Muscle of leg (tissue), 11 donors: ENCODE results near the gene ST8SIA2. TPM values are rescaled to one million over a fixed set of nuclear protein-coding genes. Genes with fewer than 3 reads are reported as not detected.
"Not testable (repeated sequence)": the region's sequence is repeated elsewhere in the genome, so short reads cannot be mapped to it uniquely, and the experiment has no call there.

Experiments used
- DNase-seq: peaks from one replicate; pipeline ENCODE4 v3.0.0; 2013
- H3K27ac ChIP-seq: one replicate; pipeline ENCODE4 v1.5.1; 2013; ENCODE audit warnings: mild to moderate bottlenecking, low read length, control low read depth
- H3K27me3 ChIP-seq: one replicate; pipeline ENCODE4 v1.6.1; 2013; ENCODE audit warnings: low read length; ENCODE audit not compliant: control insufficient read depth, insufficient read depth
- H3K36me3 ChIP-seq: one replicate; pipeline ENCODE4 v1.6.1; 2013; ENCODE audit warnings: low read length; ENCODE audit not compliant: control insufficient read depth, insufficient read depth
- H3K4me1 ChIP-seq: one replicate; pipeline ENCODE4 v1.6.1; 2013; ENCODE audit warnings: low read length; ENCODE audit not compliant: control insufficient read depth, insufficient read depth
- H3K4me3 ChIP-seq: one replicate; pipeline ENCODE4 v1.5.1; 2013; ENCODE audit warnings: low read length, control low read depth
- H3K9me3 ChIP-seq: replicated peaks from 2 replicates; pipeline ENCODE4 v1.6.1; 2013; ENCODE audit warnings: low read depth, low read length; ENCODE audit not compliant: control insufficient read depth
- WGBS: methylation state at CpG from one replicate; pipeline ENCODE4 v1.1.5; 2013; ENCODE audit warnings: missing lambda C conversion rate; ENCODE audit not compliant: insufficient coverage; 5-methylcytosine and 5-hydroxymethylcytosine counted together
- polyA plus RNA-seq, 8 donors: library from polyadenylated mRNA; unstranded; fragments of 120-200 nt; gene quantifications; one replicate each; pipeline versions ENCODE4 v1.2.1 to v1.2.3, GENCODE V29; 2013; ENCODE audit warnings: inconsistent platforms in 1 of 8, low replicate concordance in 1 of 8; ENCODE audit not compliant: insufficient read length in 8 of 8, insufficient read depth in 1 of 8
- total RNA-seq: library from RNA; stranded (reverse); fragments of 120-200 nt; gene quantifications from one replicate; pipeline ENCODE4 v1.2.4, GENCODE V29; 2013

ST8SIA2 gene
- total and polyA plus RNA-seq, 9 donors = 9.0 to 19.3 (median 16.9) TPM

DNA sequence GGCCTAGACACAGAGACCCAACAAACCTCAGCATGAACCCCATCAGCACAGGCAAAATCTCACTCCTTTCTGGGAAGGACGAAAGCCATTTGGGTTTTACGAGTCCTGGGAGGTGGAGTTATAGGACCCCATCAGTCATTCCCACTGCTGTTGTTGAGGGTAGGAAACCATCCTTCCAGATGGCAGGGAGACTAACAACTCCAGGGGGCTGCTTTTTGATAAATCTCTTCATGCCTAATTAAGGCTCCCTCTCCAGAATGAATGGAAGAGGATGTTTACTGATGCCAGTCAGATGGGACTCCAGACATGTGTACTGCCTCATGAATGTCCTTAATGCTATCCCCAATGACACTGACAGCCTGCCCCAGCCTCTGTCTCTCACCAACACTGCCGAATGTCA is 75.3 kb downstream of the ST8SIA2 start:
- peaks cover 11% of the 10 kb centered on the region for H3K36me3 ChIP-seq
- peaks cover 1% of the 10 kb centered on the region for H3K4me1 ChIP-seq
- H3K27ac ChIP-seq = no peak overlapping the region
- no peaks in the 10 kb centered on the region for H3K9me3 ChIP-seq
- WGBS = 57% methylated on average over 1 of the region's 3 CpGs
- peaks cover 2% of the 10 kb centered on the region for H3K27me3 ChIP-seq
- no peak overlapping the region for H3K4me3 ChIP-seq
- DNase-seq = no peak

DNA sequence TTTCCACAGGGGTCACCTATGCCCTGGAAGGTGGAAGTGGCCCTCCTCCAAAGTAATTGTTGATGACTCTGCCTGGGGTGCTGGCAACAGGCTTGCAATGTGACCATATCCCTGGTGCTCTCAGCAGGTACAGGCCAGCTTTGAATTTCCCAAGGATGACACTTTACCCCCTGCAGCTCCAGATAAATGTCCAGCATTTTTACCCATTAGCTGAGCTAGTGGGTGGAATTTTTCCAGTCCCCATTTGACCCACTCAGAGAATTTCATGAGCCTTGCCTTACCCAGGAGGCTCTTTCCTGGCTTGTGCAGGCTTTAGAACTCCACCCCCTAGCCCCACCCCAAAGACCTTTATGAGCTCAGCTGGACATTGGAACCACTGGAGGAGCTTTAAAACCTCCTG is 77.6 kb downstream of the ST8SIA2 start:
- peaks cover 3% of the 10 kb centered on the region for H3K4me1 ChIP-seq
- no peaks in the 10 kb centered on the region for H3K9me3 ChIP-seq
- no peak for DNase-seq

DNA sequence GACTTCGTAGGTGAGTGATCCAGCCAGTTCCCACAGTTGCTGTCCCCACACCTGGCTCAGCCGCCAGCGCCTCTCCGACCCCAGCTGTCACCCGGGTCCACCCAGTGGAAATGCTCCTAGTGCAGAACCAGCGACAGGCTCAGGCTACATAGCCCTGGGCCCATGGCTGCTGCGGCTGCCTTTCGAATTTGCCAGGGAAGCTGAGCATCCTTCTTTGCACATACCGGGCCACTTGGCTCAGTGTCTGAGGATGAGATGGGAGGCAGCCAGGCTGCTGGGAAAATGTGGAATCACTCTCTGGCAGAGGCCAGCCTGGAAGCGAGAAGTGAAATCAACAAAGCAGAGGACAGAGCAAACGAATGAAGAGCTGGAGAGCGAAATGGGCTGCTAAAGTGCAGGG is 80.1 kb downstream of the ST8SIA2 start:
- Histone ChIP-seq H3K27me3 (peaks cover 4% of the 10 kb centered on the region), H3K4me1 (peaks cover 3% of the 10 kb centered on the region), H3K4me3 (no peak overlapping the region), H3K36me3 (no peaks in the 10 kb centered on the region), H3K27ac (no peak overlapping the region), H3K9me3 (no peaks in the 10 kb centered on the region)
- WGBS = 50% methylated on average over 12 of the region's 12 CpGs
- DNase-seq = peak; percentile 83

More for the DNA sequence above, 77.6 kb downstream of the ST8SIA2 start:
- Histone ChIP-seq H3K27ac (no peak overlapping the region), H3K36me3 (no peaks in the 10 kb centered on the region), H3K4me3 (no peak overlapping the region), H3K27me3 (peaks cover 2% of the 10 kb centered on the region)

DNA sequence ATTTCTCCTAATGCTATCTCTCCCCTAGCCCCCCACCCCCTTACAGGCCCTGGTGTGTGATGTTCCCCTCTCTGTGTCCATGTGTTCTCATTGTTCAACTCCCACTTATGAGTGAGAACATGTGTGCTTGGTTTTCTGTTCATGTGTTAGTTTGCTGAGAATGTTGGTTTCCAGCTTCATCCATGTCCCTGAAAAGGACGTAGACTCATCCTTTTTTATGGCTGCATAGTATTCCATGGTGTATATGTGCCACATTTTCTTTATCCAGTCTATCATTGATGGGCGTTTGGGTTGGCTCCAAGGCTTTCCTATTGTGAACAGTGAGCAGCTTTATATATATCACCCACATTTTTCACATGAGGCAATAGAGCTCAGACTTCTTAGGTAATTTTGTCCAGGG is 86.0 kb downstream of the ST8SIA2 start:
- no CpG with 5 or more reads among the region's 2 CpGs for WGBS
- not testable (repeated sequence) for DNase-seq, H3K4me3 ChIP-seq, H3K4me1 ChIP-seq, H3K27me3 ChIP-seq, H3K36me3 ChIP-seq, H3K9me3 ChIP-seq, H3K27ac ChIP-seq

DNA sequence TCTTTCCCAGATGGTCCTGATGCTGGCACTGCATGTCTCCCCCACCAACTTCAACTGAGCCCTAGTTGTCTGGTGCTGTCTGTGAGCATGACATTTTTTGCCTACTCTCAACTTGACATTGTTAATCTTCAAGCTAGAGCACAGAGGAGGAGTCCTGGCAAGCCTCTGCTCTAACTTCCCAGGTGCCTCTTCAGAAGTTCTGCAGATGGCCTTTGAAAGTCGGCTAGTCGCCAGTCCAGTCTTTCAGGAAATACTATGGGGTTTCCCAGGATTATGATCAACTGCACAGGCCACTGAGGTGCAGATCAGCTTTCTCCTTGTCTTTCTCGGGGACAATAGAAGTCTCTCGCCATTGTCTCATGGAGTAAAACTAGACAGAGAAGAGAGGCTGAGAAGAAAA is 86.7 kb downstream of the ST8SIA2 start:
- Histone ChIP-seq H3K4me1 (peaks cover 2% of the 10 kb centered on the region), H3K27ac (no peak overlapping the region), H3K27me3 (peaks cover 2% of the 10 kb centered on the region), H3K4me3 (no peak overlapping the region), H3K36me3 (no peaks in the 10 kb centered on the region), H3K9me3 (no peaks in the 10 kb centered on the region)
- DNase-seq = peak; percentile 56
- 43% methylated on average over 2 of the region's 4 CpGs for WGBS

DNA sequence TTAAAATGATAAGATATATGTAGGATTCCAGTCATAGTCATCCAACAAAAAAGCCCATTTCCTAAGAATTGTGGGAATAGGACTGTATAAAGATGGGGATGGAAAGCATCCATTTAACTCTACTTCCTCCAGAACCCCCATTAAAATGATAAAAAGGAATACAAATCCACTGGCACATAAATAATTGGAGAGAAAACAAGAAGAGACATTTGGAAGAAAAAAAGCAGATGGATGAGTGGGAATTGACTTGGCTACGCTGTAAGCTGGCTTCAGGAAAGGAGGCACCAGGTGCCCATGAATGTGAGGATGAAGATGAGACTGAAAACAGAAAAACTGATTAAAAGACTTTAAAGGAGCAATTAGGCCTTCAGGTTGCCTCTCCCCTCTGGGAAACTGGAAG is 91.8 kb downstream of the ST8SIA2 start:
- H3K27ac ChIP-seq = no peak overlapping the region
- no peaks in the 10 kb centered on the region for H3K27me3 ChIP-seq
- peaks cover 4% of the 10 kb centered on the region for H3K9me3 ChIP-seq

DNA sequence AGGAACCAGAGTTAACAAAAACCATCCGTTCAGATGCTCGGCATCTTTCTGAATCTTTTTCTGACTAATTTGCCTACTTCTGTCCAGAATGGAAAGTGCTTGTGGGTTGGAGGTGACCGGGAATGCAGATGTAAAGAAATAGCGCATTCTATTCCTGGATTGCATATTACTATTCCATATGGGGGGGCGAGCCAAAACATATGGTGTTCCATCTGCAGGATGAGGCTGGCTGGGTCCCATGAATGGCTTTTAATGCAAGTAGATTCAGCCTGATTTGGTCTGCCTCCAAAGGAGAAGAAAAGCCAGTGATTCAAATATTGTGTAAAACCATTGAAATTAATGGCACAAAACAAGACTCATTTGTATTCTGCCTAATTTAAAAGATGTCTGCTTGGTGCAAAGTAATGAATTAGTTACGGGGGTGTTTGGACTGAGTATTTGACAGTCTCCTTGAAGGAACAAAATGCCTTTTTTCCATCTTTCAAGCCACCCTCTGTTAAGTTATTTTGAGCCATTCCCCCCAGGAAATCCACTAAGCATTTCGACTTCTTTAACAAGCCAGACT is 99.0 kb downstream of the ST8SIA2 start:
- H3K27me3 ChIP-seq = no peaks in the 10 kb centered on the region
- DNase-seq = peak; percentile 95
- peaks cover 24% of the 10 kb centered on the region for H3K4me1 ChIP-seq
- peaks cover 4% of the 10 kb centered on the region for H3K9me3 ChIP-seq
- no peak overlapping the region for H3K4me3 ChIP-seq
- WGBS = 10% methylated on average over 2 of the region's 7 CpGs
- peak overlapping the region; percentile 76 for H3K27ac ChIP-seq
- no peaks in the 10 kb centered on the region for H3K36me3 ChIP-seq

More for the DNA sequence above, 91.8 kb downstream of the ST8SIA2 start:
- no peaks in the 10 kb centered on the region for H3K36me3 ChIP-seq
- no peak for DNase-seq
- peaks cover under 1% of the 10 kb centered on the region for H3K4me1 ChIP-seq
- 86% methylated on average over 1 of the region's 1 CpG for WGBS
- no peak overlapping the region for H3K4me3 ChIP-seq

DNA sequence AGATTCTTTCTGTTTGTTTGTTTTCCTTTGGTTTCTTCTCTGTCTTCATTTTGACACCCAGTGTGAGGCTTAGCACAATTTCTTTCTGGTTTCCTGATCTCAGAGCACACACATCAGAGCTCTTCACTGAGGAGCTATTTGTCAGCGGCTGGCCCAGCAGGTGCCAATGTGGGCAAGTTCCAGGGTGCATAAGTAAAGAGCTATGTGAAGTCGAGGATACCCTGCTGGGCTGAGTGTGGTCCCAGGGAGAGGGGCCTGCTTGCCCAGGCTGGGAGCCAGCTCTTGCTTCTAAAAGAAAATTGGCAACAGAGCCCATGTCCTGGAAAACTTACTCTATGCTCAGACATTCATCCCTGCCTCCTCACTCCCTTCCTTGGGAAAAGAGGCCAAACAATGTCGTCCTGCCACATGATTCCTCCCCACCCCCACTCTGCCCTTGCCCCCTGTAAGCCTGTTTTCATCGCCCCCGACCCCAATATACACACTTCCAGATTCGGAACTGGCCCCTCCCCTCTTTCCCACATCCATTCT is 101.2 kb downstream of the ST8SIA2 start:
- Histone ChIP-seq H3K4me1 (peaks cover 24% of the 10 kb centered on the region), H3K27ac (no peak overlapping the region), H3K4me3 (no peak overlapping the region), H3K36me3 (no peaks in the 10 kb centered on the region), H3K27me3 (no peaks in the 10 kb centered on the region), H3K9me3 (peaks cover 2% of the 10 kb centered on the region)
- peak; percentile 49 for DNase-seq
- 25% methylated on average over 4 of the region's 6 CpGs for WGBS

DNA sequence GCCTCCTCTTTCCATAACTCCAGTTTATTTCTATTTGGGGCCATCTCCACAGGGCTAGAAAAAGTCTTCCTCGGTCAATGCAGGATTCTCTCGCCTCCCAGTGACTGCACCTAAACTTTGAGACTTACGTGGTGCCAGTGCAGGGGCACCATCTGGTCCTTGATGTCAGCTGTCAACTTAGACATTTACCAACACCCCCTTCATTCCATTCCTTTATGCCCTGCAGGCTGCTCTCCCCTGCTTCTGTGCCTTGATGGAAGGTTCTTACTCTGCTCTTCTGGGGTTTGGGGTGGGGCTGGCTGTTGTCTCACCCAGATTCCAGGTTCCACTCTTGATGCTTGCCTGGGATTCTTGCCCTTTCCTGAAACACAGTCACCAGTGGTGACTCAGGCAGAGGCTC is 101.8 kb downstream of the ST8SIA2 start:
- H3K27ac ChIP-seq = no peak overlapping the region
- H3K36me3 ChIP-seq = no peaks in the 10 kb centered on the region
- peaks cover under 1% of the 10 kb centered on the region for H3K27me3 ChIP-seq
- peaks cover 24% of the 10 kb centered on the region for H3K4me1 ChIP-seq
- H3K4me3 ChIP-seq = no peak overlapping the region
- no peak for DNase-seq
- H3K9me3 ChIP-seq = no peaks in the 10 kb centered on the region
- 56% methylated on average over 3 of the region's 3 CpGs for whole genome bisulfite sequencing

DNA sequence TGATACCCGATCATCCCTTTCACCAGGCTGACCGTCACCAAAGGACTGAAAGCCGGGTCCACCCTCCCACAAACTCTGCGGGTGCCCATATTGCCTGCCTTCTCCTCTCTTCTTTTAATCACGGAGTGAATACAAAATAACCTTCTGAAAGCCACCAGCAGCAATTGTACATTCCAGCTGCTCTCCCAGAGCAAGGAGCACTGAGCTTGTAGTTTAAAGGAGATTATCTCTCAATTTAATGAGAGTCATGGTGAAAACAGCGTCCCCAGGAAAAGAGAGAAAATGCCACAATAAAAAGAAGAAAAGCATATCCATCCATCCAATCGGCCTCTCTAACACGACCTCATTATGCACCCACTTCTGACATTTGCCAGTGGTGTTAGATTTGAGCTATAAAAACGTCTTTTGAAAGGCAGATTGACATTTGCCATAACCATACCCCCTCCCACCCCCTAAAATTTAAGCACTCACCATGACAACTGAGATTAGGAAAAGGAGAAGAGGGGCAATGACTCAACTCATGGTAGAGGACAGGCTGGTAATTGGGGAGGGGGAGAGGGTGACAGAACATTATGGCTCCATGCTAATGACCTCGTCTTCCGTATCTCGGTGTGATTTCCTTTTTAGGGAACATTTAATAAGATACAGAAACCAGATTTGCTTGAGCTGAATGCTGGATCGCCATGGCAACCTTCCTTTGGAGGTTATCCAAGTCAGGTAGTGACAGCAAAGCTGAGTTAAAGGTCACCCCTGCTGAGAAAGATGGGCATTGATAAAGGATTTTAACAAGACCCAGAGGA is 106.2 kb downstream of the ST8SIA2 start:
- peaks cover 2% of the 10 kb centered on the region for H3K27me3 ChIP-seq
- no peaks in the 10 kb centered on the region for H3K36me3 ChIP-seq

More for the DNA sequence above, 106.2 kb downstream of the ST8SIA2 start:
- no peak overlapping the region for H3K27ac ChIP-seq
- DNase-seq = no peak
- WGBS = 72% methylated on average over 6 of the region's 13 CpGs
- H3K9me3 ChIP-seq = no peaks in the 10 kb centered on the region
- H3K4me1 ChIP-seq = peaks cover 11% of the 10 kb centered on the region
- no peak overlapping the region for H3K4me3 ChIP-seq
